ENCODE results near the gene PLCH1.

DNA sequence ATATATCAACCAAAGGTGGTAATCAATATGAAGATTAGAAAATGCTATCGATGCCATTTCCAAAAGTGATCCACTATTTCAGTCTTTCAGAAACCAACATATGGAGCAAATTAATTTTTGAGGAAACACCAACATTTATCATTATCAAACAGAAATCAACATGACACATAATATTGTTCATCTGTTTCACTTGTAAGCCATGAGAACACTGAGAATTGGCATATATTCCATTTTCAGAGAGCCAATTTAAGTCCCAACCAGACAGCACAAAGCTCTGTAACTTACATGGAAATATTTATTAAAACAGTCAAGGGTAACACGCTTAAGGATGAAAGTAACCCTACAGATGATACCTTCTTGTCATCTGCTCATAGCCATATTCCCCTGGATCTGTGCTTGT, 413.8 kb downstream of the PLCH1 start:
- no peak for TF ChIP-seq ERF (CRISPR knock-in tag; IDR thresholded peaks at IDR 0.05)
- TF ChIP-seq ELF1 (CRISPR knock-in tag; IDR thresholded peaks at IDR 0.05) = no peak
- no peak for TF ChIP-seq SP2 (CRISPR knock-in tag; IDR thresholded peaks at IDR 0.05)
- TF ChIP-seq ZNF274 (CRISPR knock-in tag; IDR thresholded peaks at IDR 0.05) = no peak

Data from HepG2 (cell line).